HEK293T (cell line): ENCODE measurements around the gene HOXD10.

ENCODE experiments used
- ARNT ChIP-seq: fragments of 450-650 bp; IDR thresholded peaks from 2 replicates; pipeline ENCODE4 v1.6.1; 2017; ENCODE audit warnings: mild to moderate bottlenecking
- SUZ12 ChIP-seq: fragments of 450-650 bp; IDR thresholded peaks from 2 replicates; pipeline ENCODE4 v1.6.1; 2016; ENCODE audit warnings: mild to moderate bottlenecking
- TARDBP ChIP-seq: fragments of 450-650 bp; IDR thresholded peaks from 2 replicates; pipeline ENCODE4 v1.6.1; 2016

GRCh38 chr2:176107731-176108181 is 8.8 kb upstream of the HOXD10 start:
- TF ChIP-seq TARDBP = no peak
- TF ChIP-seq ARNT = no peak
- TF ChIP-seq SUZ12 = no peak
